ENCODE data around the gene UTP11.

UTP11 gene

DNA sequence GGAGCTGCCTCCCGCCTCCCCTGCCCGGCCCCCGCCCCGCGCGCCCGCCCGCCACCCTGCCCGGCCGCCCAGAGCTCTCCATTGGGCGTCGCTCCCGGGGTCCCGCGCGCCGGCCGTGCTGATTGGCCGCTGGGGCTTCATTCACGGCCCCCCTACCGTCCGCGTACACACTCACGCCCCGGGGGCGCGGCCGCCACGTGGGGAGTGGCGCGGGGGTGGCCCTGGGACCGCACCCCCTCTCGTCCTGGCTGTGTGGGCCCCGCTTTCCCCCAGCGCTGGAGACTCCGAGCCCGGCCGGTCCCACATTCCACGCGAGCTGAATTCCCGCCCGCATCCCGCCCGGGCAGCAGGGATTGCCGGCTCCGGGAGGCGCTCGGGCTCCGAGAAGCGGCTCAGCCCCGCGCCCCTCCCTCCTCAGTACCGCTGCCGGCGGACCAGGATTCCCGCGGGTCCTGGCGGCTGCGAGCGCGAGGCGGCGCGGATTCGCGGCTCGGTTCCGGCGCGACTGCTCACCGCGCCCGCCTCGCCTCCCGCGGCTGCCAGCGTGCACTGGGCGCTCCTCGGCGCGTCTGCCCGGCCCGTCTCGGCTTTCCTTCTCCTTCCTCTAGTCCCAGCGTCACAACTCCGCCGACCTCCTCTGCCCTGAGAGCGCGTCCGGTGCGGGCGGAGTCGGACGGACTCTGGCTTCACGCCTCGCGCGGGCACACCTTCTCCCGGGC, 34.5 kb downstream of the UTP11 start:
- peak; percentile 59 for DNase-seq

DNA sequence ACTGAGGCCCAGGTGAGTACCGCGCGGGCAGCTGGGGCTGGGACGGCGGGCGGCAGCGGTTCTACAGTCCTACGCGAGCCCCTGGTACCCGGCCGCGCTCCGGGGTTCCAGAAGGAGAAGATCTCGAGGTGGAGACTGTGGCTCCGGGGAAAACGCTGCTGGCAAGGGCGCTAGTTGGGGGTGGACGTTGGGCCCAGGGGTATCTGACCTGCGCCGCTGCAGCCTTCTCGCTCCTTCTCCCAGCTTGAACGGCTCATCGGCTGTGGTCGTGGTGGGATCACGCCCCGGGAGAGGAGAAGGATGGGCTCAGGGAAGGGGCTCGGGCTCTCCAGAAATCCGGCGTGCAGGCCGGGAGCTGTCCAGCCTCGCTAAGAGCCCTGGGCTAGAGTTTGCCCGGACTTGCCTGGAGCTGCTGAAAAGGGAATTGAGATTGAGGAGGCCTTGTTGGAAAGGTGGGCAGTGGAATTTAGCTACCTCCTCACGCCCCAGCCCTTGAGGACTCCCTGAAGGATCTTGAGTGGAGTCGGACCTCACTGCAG, 35.1 kb downstream of the UTP11 start:
- DNase-seq = no peak

DNA sequence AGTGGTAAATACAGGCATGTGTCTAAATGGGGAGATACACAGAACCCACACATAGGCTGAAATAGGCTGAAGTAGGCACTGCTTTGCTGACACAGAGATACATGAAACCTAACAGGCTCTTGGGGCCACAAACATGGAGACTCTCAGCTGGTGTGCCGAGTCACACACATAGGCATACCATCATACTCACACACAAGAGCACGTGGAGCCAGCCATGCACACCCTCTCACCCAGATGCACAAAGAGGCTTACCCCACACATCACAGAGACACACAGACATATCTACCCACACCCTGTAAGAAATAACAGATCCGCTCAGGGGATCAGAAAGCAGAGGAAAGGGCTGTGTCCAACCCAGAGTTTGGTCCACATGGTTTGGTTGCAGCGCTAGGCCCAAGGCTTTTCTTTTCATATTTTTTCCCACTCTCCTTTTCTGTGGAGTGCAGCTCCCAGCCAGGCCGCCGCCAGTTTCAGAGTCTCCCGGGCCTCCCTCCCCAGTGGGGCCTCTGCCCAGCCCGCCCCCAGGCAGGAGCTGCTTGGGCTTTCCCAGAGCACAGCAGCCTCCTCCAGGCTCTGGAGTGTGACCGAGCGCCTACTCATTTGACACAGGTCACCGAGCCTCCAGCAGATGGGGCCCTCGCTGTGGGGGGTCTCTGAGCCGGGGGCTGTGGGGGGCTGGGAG, 38.0 kb downstream of the UTP11 start:
- DNase-seq = no peak

DNA sequence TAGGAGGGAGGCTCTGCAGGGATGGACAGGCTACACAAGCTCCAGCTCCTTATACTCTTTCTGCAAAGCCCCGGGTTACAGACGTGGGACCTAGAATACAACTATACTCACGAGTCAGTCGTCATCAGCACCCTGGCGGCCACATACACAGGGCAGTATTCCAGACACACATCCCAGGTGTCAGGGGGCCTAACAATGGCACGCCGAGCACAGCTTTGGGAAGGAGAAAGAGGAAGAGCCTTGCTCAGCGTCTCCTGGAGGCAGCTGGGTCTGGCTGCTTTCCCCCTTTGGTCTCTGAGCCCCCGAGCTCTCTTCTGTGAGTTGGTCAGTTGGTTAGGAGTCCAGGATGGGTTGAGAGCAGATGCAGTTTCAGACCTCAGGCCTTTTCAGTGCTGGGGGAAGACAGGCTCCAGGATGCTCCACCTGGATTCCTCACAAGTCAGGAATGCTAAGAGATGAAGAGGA, 38.6 kb downstream of the UTP11 start:
- no peak for DNase-seq

DNA sequence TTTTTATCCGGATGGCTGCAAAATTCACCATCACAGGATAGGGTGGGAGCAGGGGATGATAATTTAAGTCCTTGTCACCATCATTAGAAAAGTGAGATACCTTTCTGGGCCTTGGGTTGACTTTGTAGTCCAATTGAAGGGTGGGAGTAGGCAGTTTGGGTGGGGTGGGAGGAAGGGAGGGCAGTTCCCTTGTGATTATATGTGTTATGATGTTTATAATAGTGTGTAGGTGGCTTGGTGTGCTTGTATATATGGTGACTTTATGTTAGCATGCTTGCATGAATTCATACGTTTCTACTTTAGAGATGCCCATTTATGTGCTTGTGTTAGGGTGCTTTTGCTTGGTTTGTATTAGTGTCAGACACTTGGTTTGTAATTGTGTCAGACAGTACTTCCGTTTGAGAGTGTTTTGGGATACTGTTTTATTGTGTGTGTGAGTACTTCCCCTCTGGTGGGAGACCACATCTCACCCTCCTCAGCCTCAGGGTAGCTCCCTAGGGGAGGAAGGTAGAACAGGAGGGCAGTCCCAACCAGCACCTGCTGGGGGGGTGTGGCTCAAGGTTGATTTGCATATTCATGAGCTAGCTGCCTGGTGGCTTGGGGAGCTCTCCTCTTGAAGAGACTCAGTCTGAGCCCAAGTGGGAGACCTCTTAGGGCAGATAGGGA, 40.3 kb downstream of the UTP11 start:
- DNase-seq = no peak

DNA sequence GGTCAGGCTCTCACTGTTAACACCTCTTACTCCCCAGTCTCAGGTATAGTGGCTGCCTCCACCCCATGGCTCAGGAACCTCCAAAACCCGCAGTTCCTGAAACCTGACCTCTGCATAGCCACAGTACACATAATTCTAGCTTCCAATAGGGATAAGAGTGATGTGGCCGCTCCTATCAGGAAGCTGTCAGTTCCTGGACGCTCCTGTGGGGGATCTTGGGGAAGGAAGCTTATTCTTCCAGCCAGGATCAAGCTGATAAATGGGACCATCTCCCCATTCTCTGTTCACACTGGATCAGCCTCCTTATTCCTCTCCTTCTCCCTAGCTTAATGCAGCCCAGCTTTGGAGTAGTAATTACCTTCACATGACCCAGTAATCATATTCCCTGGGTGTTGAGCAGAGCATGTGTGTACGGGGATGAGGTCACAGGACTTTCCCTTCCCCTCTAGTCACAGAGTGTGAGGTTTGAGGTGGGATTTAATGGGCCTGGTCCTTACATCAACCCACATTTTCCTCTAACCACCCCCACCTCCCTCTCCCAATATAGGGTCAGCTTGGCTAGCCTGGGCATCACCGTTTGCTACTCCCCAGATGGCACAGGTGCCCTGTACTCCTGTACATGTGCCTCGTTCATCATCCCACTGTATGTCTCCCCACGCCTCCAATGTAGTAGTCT, 41.0 kb downstream of the UTP11 start:
- no peak for DNase-seq

DNA sequence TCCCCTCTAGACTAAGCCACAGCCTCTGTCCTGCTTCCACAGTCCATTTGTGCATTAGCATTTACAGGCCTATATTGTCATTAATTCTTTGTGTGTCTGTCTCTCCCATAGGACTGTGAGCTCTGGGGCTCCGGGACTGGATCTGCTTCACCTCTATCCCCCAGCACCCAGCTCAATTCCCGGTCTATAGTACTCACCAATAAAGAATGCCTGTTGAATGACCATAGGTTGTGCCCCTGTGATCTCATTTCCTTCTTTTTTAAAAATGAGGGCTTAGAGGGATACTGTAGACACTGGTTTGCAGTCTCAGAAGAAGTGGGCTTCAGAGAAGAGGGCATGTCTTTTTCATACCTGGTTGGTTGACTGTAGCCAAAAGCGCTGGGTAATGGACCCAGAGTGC, 42.9 kb downstream of the UTP11 start:
- no peak for DNase-seq

DNA sequence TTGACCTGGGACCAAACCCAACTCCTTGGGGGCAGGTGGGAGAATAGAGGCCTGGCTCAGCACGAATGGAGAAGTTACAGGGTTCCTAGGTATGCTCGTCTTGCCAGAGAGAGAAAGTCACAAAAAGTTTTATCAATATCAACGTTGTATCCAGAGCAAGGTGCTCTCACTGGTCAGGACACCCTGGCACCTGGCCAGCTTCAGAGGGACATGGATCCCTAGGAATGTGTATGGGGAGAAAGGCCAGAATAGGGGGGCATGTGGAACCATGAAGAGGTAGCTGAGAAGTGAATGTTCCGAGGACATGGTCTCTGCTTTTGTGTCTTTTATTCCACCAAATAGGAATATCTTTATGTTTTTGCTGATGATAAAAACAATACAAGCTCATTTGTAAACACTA, 43.4 kb downstream of the UTP11 start:
- DNase-seq = no peak

DNA sequence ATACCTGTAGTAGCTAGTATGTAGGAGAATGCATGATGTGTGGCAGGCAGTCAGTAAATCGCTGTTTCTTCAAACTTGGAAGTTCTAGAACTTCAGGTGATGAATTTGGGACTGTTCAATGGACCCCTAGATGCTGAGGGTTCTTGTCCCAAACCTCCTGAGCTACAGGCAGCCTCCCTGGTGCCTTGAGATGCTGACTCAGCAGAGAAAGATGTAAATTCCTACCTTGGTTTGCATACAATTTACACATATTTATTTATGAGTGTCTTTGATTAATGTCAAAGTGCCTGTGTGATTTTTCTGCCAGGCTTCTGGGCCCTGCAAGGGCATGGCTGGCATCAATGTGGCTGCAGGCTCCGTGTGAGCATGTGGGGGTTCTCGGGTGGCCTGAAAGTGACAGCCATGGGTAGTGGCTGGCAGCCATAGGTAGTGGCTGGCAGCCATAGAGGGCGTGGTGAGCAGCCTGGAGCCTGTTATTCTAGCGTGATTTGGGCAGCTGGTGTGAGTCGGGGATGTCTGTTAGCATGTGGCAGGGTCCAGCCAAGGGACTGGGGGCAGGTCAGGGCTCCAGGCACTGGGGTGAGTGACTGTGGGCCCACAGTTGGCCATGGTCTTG, 47.2 kb downstream of the UTP11 start:
- no peak for DNase-seq

DNA sequence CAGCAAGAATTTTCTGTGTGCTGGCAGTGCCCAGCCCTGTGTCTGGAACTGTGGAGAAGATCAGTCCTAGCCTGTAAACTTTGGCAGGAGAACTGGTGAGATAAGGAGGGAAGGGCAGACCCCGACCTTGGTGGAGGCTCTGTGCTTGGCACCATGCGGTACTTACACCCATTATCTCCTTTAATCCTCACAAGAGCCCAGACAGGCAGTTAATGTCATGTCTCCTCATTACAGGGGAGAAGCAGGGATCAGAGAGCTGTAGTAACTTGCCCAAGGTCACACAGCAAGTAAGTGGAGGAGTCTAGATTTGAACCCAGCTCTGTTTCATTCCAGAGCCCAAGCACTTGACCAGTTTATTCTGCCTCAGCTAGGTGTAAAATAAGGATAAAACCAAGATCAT, 48.0 kb downstream of the UTP11 start:
- DNase-seq = no peak

DNA sequence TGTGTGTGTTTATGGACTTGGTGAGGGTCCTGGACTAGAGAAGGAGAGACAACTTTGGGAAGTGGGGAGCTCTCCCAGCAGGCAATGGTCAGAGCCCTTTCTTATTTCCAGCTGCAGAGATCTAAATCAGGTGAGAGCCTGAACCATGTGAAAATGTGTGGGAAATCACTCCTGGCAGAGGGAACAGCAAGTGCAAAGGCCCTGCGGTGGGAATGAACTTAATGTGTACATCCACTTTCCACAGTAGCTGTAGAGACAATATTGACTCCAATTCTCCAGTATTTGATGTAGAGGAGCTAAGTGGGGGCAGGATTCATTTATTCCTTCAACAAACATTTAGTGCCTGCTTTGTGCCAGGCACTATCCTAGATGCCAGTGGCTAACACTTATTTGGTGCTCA, 48.8 kb downstream of the UTP11 start:
- DNase-seq = no peak

DNA sequence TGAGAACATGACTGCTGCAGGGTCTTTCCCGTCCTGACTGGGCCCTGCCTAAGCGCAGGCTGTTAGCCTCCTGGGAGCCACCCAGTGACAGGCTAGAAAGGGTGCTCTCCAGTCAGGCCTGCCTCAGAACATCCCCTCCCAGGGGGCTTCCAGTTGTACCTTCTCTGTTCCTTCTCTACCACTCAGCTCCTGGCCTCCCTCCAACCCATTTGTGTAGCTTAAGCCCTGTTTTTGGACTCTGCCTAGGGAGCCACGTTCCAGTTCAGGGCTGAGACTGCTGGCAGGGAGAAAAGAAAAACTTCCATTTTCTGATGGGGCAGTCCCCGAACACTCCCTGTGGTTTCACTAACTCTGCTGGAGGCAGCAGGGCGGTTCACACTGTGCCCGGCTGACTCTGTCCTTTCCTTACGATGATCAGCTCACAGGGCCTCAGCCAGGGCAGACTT, 49.4 kb downstream of the UTP11 start:
- DNase-seq = no peak

DNA sequence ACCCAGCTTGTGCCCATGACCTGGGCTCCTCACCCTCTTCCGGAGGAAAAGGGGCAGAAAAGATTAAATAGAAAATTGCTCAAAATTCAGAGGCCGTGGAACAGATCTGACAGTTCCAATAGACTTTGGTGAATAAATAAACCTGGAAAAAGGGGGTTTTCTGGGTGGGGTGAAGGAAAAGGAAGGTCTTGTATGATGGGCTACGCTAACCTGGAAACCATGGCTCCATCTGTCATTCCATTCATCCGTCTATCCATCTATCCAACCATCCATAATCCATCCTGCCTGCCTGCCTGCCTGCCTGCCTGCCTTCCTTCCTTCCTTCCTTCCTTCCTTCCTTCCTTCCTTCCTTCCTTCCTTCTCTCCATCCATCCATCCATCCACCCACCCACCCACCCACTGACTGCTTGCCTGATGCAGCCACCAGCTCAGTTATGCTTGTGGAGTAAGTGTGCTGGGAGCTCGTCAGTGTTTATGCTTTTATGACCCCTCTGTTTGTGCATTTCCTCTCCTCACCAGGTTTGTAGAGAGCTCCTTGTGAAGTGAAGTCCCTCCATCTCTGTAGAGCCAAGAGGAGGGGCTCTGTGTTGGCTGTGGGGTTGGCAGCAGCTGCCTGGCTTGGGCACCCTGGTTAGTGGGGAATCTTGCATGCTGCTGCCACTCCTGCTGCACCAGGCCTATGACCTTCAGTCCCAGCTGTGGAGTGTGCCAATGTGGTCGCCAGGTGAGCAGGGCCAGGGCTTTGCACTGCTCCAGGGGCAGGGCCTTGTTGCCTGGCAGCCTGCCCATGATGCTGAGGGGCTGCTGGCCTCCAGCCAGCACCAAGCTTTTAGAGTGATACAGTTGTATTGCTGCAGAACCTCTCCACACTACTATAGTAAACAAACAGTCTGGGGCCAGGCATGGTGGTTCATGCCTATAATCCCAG, 50.1 kb downstream of the UTP11 start:
- no peak for DNase-seq

DNA sequence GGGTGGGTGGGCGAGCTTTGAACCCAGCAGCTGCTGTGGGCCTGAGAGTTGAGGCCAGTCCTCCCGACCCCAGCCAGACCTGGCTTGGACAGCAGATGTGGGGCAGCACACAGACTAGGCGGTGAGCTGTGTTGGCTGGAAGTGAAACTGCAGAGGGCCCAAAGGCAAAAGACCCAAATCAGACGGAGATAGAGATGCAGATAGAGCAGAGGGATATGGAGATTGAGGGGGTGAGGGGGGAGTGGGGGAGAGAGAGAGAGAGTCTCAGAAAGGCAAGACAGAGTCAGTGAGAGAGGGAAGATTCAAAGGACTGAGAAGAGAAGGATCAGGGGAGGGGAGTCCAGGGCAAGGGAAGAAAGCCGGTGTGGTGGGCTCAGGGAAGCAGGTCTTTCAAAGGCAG, 51.1 kb downstream of the UTP11 start:
- DNase-seq = no peak

DNA sequence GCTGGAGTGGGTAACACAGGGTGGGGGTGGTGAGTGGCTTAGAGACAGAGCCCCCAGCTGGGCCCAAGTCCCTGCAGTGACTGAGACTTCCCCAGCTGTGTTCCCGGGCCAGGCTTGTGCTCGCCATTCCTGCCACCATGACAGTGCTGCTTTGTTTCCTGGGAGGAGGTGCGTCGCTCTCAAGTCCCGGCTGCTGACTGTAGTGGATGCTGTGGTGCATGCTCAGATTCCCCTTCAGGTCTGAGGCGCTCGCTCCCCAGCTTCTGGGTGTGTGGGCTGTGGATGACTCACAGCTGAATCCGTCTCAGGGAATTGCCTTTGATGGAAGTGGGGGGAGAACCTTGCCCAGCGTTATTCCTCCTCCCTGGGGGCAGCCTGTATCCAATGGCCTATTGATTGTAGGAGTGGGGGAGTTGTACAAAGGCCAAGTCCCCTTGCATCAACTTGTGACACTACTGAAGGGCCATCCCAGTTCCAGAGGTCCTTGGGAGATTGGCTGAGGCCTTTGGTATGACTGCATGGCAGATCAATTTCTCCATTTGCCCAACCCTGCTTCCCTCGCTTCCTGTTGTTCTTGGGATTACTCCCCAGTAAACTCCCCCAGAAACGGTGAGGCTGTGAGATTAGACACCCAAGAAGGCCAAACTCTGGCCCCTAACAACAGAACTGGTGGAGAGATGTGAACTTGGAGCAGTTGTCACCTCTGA, 51.8 kb downstream of the UTP11 start:
- DNase-seq = no peak

DNA sequence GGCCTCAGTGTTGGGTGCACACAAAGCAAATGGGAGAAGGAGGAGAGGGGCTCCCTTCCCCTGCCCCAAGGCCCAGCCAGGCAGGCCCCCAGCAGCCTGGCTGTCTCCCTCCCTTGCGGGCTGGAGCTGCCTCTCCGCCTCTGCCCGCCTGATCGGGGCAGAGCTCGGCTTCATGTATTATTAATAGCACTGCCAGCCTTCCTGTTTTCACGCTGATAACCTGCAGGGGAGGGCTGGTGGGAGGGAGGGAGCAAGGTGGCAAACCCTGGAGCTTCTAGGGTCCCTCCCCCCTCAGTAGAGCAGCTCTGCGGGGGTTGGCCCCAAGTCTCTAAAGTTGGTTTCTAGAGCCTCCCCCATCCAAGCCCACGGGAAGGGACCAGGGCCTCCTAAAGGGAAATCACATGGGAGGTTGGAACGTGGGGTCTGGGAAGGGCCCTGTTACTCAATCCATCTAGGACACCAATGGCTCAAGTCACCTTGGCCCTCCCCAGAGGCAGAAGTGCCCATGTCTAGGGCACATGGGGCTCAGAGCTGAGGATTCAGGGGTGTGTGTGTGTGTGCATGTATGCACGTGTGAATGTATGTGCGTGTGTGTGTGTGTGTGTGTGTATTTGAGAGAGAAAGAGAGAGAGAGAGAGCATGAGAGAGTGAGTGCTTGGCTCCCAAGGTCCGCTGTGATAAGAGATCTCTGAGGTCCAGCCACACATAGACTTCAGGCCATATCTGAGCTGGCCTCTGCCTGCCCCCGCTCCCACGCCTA, 55.9 kb downstream of the UTP11 start:
- no peak for DNase-seq

DNA sequence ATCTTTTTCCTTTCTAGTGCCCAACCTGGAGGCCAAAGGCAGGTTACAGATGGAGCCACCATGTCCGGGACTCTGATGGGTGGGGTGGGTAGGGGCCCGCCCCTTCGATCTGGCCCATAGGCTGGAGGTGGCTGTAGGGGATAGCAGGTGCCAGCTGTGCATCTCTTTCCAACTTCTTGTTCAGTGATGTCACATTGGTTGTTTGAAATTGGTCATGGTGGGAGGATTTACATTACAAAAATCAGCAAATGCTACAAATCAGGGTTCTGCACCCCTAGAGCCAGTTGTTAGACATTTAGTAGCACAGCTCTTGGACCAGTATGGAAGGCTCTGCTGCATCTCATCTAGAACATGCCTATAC, 56.4 kb downstream of the UTP11 start:
- DNase-seq = no peak

DNA sequence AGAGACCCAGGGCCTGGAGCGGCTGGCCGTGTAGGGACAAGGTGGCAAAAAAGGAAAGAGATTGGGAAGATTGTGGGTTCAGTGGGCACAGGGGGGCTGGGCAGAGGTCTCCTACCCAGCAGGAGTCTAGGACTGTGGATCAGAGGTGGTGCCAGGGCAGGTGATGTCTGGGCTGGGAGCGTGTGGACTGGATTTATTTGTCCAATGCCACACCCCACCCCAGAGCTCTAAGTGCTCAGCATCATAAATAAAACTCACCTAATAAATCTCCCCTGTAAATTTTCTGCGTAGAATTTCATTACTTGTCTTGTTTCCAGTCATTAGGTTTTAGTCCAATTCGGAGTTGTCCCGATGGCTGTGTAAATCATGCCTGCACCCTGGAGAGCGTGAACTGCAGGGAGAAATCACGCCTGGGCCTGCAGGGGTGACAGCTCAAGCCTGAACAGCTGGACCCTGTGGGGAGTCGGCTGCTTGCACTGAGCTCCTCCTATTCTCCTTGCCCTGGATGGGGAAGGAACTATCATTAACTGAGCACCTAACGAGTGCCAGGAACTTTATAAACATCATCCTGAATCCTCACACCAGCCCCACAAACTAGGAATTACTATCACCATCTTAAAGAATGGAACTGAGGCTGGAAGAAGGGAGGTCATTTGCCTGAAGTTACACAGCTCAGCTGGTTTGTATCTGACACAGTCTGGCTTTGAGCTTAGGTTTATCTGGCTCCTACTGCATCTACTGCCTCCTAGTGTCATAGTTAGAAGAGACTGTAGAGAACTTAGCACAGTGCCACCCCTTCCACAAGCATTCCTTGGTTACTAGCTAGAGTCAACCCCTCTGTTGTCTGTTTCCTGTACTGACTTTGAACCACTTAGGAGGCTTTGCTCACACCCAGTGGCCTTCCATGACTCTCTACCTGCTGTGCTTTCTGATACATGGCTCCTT, 59.0 kb downstream of the UTP11 start:
- DNase-seq = no peak

DNA sequence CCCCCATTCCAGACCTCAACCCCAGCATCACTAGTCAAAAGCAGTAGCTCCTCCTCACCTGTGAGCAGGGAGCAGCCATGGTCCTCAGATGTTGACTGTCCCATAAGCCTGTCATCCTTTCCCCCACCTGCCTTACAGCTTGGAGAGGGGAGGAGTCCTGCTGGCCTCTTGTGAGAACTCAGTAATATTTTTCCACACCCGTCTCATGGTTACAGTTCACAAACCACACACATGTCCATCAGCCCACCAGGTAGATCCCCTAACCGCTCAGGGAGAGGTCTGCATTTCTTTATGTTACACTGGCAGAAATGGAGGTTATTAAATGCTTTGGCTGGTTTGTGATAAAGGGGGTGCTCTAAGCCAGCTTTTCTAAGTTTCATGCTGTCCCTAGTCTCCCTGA, 60.3 kb downstream of the UTP11 start:
- DNase-seq = no peak
